Measurements from ENCODE around the gene PDZRN4.

The PDZRN4 gene

DNA sequence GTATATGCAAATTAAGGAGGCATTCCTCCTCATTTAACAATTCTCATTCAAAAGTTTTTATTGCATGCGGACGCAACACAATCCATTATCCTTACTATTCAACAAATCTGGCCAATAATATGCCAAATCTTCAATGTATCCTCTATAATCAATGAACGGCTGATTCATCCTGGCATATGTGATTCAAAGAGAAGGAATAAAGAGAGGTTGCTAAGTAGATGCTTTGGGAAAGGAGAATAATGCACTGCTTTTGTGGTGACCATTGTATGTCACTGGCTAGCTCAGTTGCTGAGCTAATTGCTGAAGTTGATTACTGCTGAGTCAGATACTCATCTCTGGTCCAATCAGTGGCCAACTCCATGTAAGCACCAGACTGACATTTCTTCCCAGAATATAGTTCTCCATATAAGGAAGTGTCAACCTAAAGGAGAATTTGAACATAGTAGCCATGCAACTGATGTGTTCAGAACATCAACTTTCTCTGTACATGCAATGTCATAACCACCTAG is 148.0 kb downstream of the PDZRN4 start:
- DNase-seq (ENCODE audit: extremely low read depth, low read depth) = no peak
- TF ChIP-seq CTCF (IDR thresholded peaks at IDR 0.05; ENCODE audit: low read depth, low read length) = no peak

GRCh38 chr12:41339784-41340183 is 151.7 kb downstream of the PDZRN4 start:
- TF ChIP-seq CTCF (IDR thresholded peaks at IDR 0.05; ENCODE audit: low read depth, low read length) = no peak
- DNase-seq (ENCODE audit: extremely low read depth, low read depth) = no peak

DNA sequence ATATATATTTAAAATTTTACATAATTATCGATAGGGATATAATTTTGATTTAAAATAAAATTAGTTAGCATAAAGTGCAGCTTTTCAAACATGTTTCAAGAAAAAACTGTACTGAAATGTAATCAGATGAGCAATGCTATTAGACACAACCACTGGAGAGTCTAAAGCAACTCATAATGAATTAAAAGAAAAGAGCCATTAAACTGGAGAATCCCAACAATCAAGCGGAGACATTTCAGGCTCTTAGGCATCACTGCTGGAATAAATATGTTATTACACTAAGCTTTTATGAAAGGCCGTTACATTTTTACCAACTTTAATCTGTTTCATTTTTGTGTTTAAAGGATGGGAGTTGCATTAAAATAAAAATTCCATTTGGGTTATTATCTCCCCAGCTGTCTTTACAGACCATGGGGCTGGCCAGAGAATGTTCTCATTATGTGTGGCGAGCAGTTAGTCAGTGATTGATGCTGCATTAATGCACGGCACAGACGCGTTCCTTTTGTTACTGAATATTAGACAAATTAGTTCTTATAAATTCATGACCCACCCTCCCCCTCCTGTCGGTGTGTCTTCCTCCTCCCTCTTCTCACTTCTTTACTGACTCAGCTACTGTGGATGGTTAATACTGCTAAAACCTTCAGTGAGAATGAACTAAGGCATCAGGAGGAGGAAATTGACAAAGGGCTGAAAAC is 156.8 kb downstream of the PDZRN4 start:
- no peak for DNase-seq (ENCODE audit: extremely low read depth, low read depth)
- TF ChIP-seq CTCF (IDR thresholded peaks at IDR 0.05; ENCODE audit: low read depth, low read length) = no peak

- TF ChIP-seq CTCF (IDR thresholded peaks at IDR 0.05; ENCODE audit: low read depth, low read length) = no peak
- DNase-seq (ENCODE audit: extremely low read depth, low read depth) = no peak
Measured at GRCh38 chr12:41348198-41348597, 160.1 kb downstream of the PDZRN4 start.

- TF ChIP-seq CTCF (IDR thresholded peaks at IDR 0.05; ENCODE audit: low read depth, low read length) = no peak
- DNase-seq (ENCODE audit: extremely low read depth, low read depth) = no peak
Measured at GRCh38 chr12:41356181-41356580, 168.1 kb downstream of the PDZRN4 start.

DNA sequence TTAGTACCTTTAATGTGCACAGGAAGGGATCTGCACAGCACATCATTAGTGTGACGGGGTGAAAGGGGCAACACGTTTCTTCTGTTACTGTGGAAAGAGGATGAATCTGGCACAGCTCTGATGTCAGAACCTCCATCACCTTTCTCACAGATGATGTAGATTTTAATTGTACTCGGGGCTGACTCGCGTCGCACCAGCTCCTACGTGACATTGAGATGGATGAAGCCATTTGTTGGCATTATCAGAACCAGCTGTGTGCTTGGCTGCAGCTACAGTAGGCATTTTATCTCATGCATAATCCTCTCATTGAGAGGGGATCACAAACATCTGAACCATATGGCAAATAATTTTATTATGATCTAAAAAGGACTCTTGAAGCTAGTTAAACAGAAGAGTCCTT is 173.6 kb downstream of the PDZRN4 start:
- DNase-seq (ENCODE audit: extremely low read depth, low read depth) = no peak
- no peak for TF ChIP-seq CTCF (IDR thresholded peaks at IDR 0.05; ENCODE audit: low read depth, low read length)

DNA sequence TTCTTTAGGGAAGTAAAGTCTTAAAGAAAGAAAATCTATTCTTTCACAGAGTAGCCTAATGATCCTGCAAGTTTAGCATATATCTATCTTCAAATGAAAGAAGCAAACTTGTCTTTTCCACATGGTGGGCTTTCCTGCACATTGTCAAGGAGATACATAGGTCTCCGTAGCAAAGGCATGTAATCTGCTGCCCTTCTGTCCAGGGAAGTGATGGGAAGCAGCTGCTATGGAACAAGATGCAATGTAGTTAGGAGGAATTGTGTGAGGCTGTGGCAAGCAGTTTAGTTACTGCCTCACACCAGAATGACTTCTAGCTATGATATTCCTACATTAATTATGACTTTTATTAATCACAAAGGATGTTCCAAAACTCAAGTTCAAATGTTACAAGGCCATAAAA is 174.4 kb downstream of the PDZRN4 start:
- TF ChIP-seq CTCF (IDR thresholded peaks at IDR 0.05; ENCODE audit: low read depth, low read length) = no peak
- DNase-seq (ENCODE audit: extremely low read depth, low read depth) = no peak

All from AG09319 (cell line).